LNCAP (cell line): Measurements from ENCODE around the gene EPB41L4B.

ENCODE experiments used
- TF ChIP-seq, protein P1 (sequence below): fragments of 450-650 bp; IDR thresholded peaks from 2 replicates; pipeline ENCODE4 v1.5.1; 2017; ENCODE audit warnings: mild to moderate bottlenecking

Gene EPB41L4B

GRCh38 chr9:109224751-109225150 lies 96.1 kb downstream of the EPB41L4B start:
- TF ChIP-seq, protein P1, sequence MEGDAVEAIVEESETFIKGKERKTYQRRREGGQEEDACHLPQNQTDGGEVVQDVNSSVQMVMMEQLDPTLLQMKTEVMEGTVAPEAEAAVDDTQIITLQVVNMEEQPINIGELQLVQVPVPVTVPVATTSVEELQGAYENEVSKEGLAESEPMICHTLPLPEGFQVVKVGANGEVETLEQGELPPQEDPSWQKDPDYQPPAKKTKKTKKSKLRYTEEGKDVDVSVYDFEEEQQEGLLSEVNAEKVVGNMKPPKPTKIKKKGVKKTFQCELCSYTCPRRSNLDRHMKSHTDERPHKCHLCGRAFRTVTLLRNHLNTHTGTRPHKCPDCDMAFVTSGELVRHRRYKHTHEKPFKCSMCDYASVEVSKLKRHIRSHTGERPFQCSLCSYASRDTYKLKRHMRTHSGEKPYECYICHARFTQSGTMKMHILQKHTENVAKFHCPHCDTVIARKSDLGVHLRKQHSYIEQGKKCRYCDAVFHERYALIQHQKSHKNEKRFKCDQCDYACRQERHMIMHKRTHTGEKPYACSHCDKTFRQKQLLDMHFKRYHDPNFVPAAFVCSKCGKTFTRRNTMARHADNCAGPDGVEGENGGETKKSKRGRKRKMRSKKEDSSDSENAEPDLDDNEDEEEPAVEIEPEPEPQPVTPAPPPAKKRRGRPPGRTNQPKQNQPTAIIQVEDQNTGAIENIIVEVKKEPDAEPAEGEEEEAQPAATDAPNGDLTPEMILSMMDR, result no peak

DNA sequence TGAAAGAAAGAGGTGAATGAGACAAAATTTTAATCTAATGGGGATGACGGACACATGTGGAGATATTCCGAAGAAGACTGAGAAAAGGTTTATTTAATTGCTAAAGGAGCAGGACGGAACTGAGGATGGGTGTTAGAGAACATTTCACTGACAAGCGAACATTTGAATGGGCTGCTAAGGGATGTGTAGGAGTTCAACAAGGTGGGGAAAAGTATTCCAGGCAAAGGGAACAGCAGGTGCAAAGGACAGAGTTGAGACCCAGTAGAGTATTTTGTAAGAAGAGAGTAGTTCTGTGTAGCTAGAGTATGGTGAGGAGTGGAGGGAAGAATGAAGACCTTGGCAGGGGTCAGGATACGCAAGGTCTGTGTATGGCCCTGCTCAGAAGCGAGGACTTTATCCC lies 106.4 kb downstream of the EPB41L4B start:
- TF ChIP-seq, protein P1, result no peak

DNA sequence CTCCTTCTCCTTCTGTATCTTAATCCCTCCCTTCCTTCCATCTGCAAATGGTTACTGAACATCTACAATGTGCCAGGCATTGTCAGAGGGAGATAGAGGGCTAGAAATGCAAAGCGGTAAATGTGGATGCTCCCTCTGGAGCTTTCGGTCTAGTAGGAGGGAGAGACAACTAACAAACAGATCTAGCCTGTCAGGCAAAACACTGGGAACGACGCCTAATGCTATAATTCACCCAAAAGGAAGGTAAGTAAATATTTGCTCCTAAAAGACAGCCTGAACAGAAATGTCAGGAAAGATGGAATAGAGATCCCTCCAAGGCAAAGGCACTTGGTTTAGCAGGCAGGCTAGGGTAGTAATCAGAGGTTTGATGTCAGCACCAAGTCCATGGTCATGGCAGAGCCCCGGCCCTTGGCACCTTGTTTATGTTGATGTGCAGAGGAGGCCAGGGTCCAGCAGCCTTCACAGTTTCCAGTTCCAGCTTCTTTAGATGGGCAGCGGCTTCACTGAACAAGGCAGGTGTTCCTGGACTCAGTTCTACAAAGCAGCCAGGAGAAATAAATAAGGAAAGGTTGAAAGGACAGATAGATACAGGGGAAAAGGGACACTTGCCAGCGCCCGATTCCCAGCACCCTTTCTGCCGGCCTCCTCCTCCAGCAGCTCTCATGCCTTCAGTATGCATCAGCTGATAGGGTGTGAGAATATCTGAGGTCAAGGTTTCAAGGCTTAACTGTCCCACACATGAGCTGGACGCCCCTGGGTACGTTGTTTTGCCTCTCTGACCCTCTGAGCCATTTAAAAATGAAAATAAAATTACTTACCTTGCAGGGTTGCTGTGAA lies 107.4 kb downstream of the EPB41L4B start:
- TF ChIP-seq, protein P1, result no peak

- TF ChIP-seq, protein P1, result no peak
Measured at GRCh38 chr9:109212768-109213167, 108.1 kb downstream of the EPB41L4B start.

DNA sequence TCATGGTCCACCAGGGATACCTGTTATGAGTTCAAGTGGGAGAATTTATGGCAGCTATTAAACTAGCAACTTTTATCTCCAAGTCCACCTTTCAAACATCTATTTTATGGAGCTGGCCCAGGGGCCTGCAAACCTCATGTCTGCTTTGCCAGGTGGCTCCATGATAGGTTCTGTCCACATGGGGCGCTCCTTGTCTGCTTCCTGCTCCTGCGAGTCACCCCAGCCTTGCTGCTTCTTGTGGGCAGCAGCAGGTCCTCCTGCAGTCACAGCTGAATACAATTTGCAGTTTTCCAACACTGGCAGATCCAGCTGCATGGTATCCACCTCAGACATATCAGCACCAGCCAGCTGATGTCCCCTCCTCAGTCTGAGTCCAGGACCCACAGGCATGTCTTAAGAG lies 114.2 kb downstream of the EPB41L4B start:
- TF ChIP-seq, protein P1, result no peak

GRCh38 chr9:109205526-109205925 lies 115.3 kb downstream of the EPB41L4B start:
- TF ChIP-seq, protein P1, result no peak

GRCh38 chr9:109203761-109204360 lies 117.0 kb downstream of the EPB41L4B start:
- TF ChIP-seq, protein P1, result no peak
